HG03354 (cell line): ENCODE measurements around the gene MTCL1.

Experiments used
- ATAC-seq: cut with Tn5 transposase; IDR thresholded peaks from one replicate; pipeline ENCODE4 v1.9.1; 2021; ENCODE audit warnings: mild to moderate bottlenecking; ENCODE audit not compliant: unreplicated experiment, poor library complexity, severe bottlenecking

The MTCL1 gene

GRCh38 chr18:8786483-8787370 is 81.4 kb downstream of the MTCL1 start:
- ATAC-seq = no peak

GRCh38 chr18:8787371-8787670 is 82.0 kb downstream of the MTCL1 start:
- ATAC-seq = no peak

GRCh38 chr18:8787794-8788193 is 82.4 kb downstream of the MTCL1 start:
- no peak for ATAC-seq

GRCh38 chr18:8788503-8789429 is 83.4 kb downstream of the MTCL1 start:
- no peak for ATAC-seq

GRCh38 chr18:8791171-8791651 is 85.9 kb downstream of the MTCL1 start:
- no peak for ATAC-seq

GRCh38 chr18:8792688-8793316 is 87.4 kb downstream of the MTCL1 start:
- no peak for ATAC-seq

GRCh38 chr18:8793445-8794155 is 88.2 kb downstream of the MTCL1 start:
- no peak for ATAC-seq

- ATAC-seq = peak; percentile 79
Observed at GRCh38 chr18:8794156-8794933, 89.0 kb downstream of the MTCL1 start.

- no peak for ATAC-seq
Observed at GRCh38 chr18:8794934-8795280, 89.6 kb downstream of the MTCL1 start.

GRCh38 chr18:8795586-8796325 is 90.4 kb downstream of the MTCL1 start:
- no peak for ATAC-seq

GRCh38 chr18:8797206-8797605 is 91.8 kb downstream of the MTCL1 start:
- ATAC-seq = no peak

- no peak for ATAC-seq
Observed at GRCh38 chr18:8799001-8799400, 93.6 kb downstream of the MTCL1 start.

GRCh38 chr18:8799596-8800441 is 94.5 kb downstream of the MTCL1 start:
- ATAC-seq = no peak

GRCh38 chr18:8800445-8800844 is 95.1 kb downstream of the MTCL1 start:
- ATAC-seq = no peak

GRCh38 chr18:8800876-8801262 is 95.5 kb downstream of the MTCL1 start:
- no peak for ATAC-seq

GRCh38 chr18:8801263-8801901 is 96.0 kb downstream of the MTCL1 start:
- no peak for ATAC-seq

- ATAC-seq = no peak
Observed at GRCh38 chr18:8802017-8802672, 96.8 kb downstream of the MTCL1 start.
